Frontal cortex (tissue), 4 donors: Measurements from ENCODE around the gene THAP7. TPM values are rescaled to one million over a fixed set of nuclear protein-coding genes. Genes with fewer than 3 reads are reported as not detected.
A peak's percentile ranks its signal among the peaks of the same experiment; 100 is the strongest.
"Not testable (repeated sequence)": the region's sequence is repeated elsewhere in the genome, so short reads cannot be mapped to it uniquely, and the experiment has no call there.

Experiments used
- DNase-seq, 2 donors: peaks; one replicate each; pipeline ENCODE4 v3.0.0; 2012; ENCODE audit warnings: low spot score in 2 of 2
- FAIRE-seq: peaks from 2 replicates; lab custom pipeline; 2012; peaks lifted over from hg19 to GRCh38; lab: Jason Lieb, UNC
- total RNA-seq: library from RNA; depleted of rRNA; stranded (reverse); fragments of >200 nt; gene quantifications from one replicate; pipeline ENCODE4 v1.2.3, GENCODE V29; 2014
- donor health status: control.
- donor health status: control.
- donor health status: control.

Gene THAP7, protein sequence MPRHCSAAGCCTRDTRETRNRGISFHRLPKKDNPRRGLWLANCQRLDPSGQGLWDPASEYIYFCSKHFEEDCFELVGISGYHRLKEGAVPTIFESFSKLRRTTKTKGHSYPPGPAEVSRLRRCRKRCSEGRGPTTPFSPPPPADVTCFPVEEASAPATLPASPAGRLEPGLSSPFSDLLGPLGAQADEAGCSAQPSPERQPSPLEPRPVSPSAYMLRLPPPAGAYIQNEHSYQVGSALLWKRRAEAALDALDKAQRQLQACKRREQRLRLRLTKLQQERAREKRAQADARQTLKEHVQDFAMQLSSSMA
- total RNA-seq: 22.0 TPM

DNA sequence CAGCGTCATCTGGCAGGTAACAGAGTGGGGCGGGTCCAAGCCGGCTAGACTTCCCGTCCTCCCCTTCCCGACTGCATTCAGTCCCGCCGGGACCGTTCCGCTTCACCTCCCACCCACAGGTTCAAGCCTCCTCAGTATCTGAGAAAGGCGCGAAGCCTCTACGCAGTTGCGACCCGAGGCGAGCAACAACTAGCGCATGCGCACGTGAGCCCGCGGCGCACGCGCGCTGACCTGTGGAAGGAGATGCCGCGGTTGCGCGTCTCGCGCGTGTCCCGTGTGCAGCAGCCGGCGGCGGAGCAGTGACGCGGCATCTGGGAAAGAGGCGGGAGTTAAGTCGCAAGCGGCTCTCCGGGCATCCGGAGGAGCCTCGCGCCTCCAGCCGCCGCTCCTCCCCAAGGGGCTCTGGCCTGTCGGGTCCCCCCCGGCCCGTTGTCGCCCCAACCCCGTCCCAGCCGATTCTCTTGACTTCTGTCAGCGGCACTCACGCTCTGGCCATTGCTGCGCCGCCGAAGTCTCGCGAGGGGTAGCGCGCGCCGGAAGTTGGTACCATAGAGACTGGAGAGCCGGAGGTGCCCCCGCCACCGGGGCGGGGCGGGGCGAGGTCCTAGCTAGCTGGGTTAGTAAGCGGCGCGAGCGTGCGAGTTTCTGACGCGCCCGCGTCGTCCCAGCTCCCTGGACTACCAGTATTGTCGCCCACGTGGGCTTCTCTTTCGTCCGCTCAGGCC is at the start of gene THAP7:
Gene THAP7, minus strand, starts transcription at position 518 of the 725 bp plus-strand sequence. Its CDS starts 207 bp downstream, at position 311.
- peak; percentile 89 to 97 for DNase-seq
- no peak for FAIRE-seq

DNA sequence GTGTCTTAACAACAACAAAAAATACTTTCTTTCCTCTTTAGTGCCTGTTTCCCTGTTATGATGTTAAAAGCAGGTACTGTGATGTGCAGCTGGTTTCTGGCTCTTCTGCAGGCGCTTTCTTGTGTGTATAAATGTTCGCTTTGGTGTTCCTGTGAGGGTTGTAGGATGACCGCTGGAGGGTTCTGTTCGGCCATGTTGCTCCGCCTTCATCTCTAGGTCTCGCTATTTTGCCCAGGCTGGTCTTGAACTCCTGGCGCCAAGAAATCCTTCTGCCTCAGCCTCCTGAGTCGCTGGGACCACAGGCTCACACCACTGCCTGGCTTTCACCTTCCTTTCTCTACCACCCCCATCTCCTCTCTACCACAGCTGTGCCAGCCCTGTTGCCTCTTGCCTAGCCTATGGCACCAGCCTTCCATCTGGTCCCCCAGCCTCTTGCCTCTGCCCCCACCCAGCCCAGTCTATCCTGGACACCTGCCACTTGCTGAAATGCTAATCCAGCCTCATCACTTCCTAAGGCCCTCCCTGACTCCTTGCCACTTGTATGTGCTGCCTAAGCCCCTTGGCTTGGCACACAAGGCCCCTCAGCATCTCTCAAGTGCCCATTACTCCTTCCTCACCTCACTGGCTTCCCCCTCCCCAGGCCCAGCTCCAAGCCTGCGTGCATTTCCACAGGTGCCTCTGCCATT is 49.4 kb upstream of the THAP7 start:
- FAIRE-seq: no peak
- DNase-seq: no peak

DNA sequence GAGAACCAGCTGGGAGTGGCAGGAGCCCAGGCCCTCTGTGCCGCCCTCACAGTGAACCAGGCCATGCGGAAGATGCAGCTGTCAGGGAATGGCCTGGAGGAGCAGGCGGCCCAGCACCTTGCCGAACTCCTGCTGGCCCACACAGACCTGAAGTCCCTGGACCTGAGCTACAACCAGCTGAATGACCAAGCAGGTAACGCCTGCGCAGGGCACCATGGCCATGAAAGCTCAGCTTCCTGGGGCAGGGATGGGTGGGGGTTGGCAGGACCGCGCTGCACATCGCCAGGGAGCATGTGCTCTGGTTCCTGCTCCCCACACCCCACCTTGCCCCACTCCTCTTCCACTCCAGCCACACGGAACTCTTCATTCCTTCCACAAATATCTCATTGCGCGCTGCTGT is 47.0 kb upstream of the THAP7 start:
- not testable (repeated sequence) for FAIRE-seq, DNase-seq

DNA sequence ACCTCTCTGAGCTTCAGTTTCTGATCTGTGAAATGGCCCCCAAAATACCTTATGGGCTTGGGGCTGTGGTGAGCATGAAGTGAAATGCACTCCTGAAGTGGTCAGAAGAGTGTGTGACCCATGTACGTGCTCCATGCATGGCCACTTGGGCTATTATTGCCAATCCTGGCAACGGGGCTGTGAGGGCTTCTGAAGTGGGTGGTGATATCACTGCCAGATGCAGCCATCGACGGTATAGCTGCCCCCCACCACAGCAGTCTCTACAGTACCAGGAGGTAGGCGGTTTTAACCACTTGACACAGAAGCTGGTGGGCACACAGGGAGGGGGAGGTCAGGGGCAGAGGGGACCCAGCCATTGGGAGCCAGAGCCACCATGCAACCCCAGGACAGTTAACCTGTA is 46.5 kb upstream of the THAP7 start:
- not testable (repeated sequence) for DNase-seq, FAIRE-seq

DNA sequence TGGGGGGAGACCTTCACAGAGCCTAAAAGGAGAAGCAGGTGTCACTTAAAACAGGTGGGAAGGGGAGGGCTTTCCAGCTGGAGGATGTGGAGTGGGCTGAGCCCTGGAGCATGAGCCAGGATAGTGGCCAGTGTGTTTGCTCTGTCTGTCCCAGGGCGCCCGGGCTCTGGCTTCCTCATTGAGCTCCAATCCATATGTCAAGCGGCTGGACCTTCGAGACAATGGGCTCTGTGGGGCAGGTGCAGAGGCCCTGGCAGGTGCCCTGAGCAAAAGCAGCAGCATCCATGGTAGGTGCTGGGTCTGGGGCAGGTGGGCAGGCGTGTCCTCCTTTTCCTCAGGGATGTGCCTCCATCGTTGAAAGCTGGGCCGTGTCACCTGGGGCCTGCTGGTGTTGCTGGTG is 45.8 kb upstream of the THAP7 start:
- FAIRE-seq (no peak), DNase-seq (no peak)

DNA sequence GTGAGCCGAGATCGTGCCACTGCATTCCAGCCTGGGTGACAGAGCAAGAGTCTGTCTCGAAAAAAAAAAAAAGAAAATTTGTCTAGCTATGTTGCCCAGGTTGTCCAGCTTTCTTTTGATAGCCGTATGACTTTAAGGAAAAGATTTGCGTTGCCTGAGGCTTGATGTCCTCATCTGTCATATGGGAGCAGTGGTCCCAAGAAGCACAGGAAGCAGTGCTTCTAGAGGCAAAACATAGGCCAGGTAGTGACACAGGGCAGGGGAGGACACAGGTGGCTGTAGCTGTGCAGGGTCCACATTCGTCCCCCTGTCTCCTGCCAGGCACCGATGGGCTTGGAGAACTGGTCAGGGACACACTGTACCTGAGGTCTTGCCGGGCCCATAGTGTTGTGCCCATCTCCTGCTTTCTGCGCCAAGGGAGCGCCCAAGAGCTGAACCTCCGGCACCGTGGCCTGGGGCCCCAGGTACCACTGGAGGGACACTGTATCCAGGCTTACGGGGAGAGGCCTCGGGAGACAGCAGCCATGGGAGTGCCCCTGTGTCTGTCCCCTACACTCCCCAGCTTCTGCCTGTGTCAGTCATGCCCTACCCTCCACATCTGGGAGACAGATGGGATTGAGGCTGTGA is 45.2 kb upstream of the THAP7 start:
- FAIRE-seq: no peak

DNA sequence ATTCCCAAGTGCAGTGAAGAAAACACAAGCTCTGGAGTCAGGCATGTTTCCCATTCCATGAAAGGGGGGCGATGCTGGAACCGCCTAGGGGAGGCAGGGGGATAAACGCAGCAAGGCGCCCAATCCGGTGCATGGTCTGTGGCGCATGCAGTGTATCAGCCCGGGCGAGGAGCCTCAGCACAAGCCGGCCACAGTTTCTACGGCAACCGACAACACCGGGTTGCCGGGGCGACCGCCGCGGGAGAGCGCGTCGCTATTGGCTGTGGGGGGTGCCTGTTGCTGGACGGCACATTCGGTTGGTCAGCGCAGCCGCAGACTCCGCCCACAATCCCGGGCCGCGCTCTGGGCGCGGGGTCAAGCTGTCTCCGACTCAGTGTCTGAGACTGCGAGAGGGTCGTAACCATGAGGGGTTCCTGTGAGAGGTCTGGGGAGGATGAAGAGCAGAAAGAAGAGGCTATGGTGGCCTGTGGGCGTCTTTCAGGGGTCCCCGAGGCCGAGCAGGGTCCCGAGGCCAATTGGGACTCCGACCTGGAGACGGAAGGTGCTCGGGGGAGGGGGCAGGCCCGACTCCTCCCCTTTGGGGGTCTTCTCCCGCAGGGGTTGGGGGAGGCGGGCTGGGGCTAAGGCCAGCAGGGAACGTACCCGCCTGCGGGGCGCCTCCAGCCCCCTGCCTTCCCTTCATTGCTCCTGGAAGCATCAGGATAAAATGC is 43.8 kb upstream of the THAP7 start, which contains the start of gene LRRC74B:
Gene LRRC74B, plus strand, starts transcription at position 362 of the 710 bp plus-strand sequence. Its CDS starts 41 bp downstream, at position 403.
- peak; percentile 83 to 97 for DNase-seq
- no peak for FAIRE-seq

More for the DNA sequence above, 45.2 kb upstream of the THAP7 start:
- no peak for DNase-seq

DNA sequence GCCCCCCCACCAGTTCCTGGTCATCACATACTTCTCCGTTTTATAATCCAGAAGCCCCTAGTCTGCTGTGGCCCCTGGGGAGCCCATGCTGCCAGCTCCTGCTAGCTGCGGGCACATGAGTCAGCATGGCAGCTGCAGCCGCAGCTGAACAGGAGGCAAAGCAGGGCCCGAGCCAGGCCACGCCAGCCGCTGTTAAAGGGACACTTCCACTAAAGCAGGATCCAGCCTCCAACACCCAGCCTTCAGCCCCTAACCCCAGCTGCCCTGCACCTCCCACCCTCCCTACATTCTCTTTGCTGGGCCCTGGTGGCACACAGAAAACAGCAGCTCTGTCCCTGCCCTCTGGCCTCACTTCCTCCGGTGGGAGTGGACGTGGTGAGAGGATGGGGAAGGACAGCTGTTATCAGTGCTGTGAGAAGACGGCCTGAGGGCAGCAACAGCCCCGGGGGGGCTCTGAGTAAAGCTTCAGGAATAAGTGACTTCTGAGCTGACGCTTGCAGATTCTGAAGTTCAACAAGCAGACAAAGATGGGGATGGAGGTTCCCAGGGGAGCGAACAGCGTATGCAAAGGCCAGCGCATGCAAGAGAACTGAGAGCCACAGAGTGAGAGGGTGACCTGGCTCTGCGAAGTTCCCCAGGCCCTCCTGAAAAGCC is 43.1 kb upstream of the THAP7 start:
- DNase-seq (no peak), FAIRE-seq (no peak)

DNA sequence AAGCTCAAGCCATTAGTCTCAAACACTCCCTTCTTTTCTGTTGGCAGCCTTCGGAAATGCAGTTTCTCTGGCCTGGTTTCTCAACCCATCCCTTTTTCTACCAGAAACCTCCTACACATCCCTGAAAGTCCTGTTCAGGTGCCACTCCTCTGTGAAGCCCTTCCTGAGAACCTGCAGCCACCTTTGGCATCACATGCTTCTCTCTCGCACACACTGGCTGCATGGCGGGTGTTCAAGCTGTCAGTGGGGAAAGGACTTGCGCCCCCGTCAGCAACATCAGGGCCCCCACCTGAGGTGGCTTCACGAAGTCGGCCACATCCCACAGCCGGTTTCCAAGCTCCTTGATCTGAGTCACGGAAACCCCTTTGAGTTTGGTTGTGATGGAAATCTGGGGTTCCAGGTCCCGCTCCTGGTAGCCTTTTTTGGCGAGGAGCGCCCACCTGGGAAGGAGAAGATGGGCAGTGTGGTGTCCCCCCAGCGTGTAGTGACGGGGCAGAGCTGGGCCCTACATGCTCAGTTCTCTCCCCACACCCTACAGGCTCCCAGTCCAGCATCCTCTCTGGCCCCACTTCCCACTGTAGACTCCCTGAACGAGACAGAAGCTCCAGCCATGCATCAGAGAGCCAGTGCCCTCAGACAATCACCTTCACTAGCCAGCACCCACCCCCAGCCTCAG is 42.1 kb upstream of the THAP7 start:
- DNase-seq (no peak), FAIRE-seq (no peak)

DNA sequence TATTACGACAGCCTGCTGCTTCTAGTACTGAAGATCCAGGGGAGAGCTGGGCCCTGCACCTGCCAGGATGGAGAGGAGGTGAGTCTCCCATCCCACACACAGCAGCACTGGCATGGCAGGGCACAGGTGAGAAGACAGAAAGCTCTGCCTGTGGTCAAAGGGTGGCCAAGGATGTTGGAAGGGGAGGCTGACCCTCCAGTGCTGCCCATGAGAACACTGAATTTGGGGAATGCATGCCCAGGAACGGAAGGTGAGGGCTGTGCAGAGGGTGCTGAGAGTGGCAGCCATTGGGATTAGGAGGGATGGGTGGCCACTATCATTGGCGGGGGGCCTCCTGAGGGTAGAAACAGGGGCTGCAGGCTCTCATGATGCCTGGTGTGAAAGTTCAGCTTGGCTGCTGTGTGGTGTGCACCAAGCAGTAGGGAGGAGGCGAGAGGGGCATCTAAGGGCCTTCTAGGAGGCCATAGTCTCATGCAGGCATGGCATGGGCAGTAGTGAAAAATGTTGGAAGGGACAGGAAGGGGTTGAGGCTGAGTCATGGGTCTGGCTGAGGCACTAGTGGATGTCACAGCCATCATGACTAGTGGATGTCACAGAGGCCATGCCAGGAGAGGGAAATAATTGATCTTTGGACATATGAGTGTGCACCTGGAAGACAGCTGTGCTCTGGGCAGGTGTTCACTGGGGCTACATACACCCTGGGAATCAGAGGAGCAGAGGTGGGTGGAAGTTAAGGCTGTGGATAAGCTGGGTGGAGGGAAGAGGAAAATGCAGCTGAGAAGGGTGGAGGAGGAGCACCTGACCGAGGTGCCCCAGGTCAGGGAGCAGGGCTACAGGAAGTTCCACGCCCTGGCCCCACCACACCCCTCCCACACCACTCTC is 41.3 kb upstream of the THAP7 start:
- DNase-seq (no peak), FAIRE-seq (no peak)

DNA sequence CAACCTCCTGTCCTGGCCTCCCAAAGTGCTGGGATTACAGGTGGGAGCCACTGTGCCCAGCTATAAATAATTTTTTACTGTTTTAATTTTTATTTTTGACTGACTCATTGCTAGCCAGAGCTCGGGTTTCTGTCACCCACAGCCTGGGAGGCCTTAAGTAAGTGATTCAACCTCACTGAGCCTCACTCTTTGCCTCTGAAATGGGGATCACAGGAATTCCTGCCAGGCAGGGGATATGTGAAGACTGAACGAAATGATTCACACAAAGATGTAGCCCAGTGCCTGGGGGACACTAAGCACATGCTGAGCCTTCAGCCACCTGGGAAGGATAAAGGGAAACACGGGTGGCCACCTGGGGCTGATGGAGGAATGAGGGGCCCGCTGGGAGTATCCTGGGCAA is 40.0 kb upstream of the THAP7 start:
- FAIRE-seq: no peak
- DNase-seq: no peak

DNA sequence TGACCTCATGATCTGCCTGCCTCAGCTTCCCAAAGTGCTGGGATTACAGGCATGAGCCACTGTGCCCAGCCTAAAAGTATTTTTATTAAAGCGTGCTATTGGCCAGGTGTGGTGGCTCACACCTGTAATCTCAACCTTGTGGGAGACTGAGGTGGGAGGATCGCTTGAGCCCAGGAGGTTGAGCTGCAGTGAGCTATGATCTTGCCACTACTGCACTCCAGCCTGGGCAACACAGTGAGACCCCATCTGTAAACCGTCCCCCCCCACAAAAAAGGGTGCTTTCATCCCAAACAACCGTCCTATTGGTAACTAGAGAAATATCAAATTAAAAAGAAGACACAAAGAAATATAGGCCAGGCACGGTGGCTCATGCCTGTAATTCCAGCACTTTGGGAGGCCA is 37.2 kb upstream of the THAP7 start:
- FAIRE-seq, DNase-seq: not testable (repeated sequence)

DNA sequence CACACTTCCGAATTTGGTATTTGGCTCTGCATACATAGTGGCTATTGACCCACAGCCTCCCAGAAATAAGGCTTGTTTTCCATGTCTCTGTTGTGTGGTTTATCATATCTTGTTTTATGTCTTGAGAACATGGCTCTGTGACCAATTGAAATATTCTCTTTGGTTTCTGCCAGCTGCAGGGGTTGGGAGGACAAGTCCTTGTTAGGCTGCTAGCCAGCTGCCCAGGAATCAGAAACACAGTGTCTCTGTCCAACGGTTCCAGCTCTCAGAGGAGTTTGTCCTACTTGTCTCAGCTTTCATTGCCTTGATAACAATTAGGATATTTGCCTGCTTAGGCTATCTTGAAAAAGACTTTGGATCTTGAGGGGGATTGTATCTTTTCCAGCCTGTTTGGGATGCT is 36.5 kb upstream of the THAP7 start:
- DNase-seq (no peak), FAIRE-seq (no peak)

DNA sequence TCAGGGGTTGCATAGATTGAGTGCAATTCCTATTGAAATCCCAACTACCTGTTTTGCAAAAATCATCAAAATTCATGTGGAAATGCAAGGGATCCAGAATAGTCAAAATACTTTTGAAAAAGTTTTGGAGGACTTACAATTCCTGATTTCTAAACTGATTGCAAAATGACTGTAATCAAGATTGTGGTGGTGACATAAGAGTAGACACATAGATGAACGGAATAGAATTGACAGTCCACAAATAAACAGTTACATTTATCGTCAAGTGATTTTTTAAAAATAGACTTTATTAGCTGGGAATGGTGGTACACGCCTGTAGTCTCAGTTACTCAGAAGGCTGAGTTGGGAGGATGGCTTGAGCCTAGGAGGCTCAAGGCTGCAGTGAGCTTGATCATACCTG is 33.1 kb upstream of the THAP7 start:
- FAIRE-seq: no peak
- DNase-seq: no peak

DNA sequence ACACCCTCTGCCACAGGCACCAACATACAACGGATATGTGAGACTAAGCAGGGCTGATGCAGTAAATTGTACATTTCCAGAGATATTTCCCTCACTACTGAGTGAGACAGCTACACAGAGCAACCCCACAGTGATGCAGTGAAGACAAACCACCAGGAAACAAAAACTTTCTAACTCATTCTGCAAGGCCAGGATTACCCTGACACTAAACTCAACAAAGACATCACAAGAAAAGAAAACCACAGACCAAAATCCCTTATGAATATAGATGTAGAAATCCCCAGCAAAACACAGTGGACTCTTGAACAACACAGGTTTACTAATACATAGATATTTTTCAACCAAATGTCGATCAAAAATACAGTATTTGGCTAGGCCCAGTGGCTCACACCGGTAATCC is 32.0 kb upstream of the THAP7 start:
- FAIRE-seq: no peak
- no peak for DNase-seq

DNA sequence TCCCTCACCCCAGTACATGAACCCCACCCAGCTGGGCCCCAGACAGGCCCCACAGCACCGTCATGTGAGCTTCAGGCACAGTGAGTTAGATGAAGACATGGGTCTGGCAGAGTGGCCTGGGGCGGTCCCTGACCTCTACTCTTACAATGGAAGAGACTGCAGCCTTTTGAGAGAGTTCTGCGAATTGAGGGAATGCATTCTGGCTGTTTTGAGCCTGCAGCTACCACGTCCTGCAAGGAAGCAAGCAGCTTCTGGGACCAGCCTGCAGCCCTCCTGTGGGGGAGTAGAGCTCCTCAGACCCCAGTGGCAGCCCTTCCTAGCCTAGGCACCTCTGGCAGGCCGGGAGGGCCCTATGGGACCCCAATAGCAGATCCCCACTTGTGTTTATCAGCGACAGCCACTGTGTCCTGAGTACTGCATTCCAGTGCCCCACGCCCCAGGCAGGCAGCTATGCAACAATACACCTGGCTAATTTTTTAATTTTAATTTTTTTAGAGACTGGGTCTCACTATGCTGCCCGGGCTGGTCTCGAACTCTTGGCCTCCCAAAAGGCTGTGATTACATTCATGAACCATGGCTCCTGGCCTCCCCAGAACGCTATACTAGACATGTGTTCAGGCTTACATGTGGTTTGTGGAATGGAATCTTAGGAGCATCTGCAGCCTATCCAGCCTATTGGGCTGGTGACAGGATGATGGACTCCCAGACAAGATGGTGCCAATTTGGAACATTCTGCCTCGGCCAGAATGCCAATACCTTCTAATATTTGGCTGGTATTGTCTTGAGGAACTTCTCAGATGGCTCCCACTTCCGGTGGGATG is 31.2 kb upstream of the THAP7 start:
- DNase-seq: no peak
- no peak for FAIRE-seq
